HG03558 (cell line): ENCODE results near the gene MT3.
"Not testable (repeated sequence)": the region's sequence is repeated elsewhere in the genome, so short reads cannot be mapped to it uniquely, and the experiment has no call there.

ENCODE experiments used
- ATAC-seq: cut with Tn5 transposase; IDR thresholded peaks from one replicate; pipeline ENCODE4 v1.9.1; 2021; ENCODE audit warnings: moderate number of reproducible peaks; ENCODE audit not compliant: unreplicated experiment; ENCODE audit errors: extremely low read depth

The MT3 gene

GRCh38 chr16:56608043-56608875 lies 18.9 kb downstream of the MT3 start, which contains the start of gene MT2A:
Gene MT2A (plus strand): TSS chr16:56608584. CDS start chr16:56608656, 72 bp downstream.
- ATAC-seq: peak; percentile 62

GRCh38 chr16:56608876-56609462 lies 19.6 kb downstream of the MT3 start:
- no peak for ATAC-seq

GRCh38 chr16:56609463-56609921 lies 20.2 kb downstream of the MT3 start:
- peak; percentile 41 for ATAC-seq

- ATAC-seq: no peak
These were observed 20.8 kb downstream of the MT3 start for GRCh38 chr16:56610017-56610608.

- ATAC-seq: no peak
These were observed 21.3 kb downstream of the MT3 start for GRCh38 chr16:56610609-56611111.

GRCh38 chr16:56611281-56611833 lies 22.0 kb downstream of the MT3 start:
- no peak for ATAC-seq

GRCh38 chr16:56613706-56614105 lies 24.4 kb downstream of the MT3 start:
- no peak for ATAC-seq

- ATAC-seq: no peak
These were observed 25.2 kb downstream of the MT3 start for GRCh38 chr16:56614549-56614991.

GRCh38 chr16:56615353-56615752 lies 26.0 kb downstream of the MT3 start:
- no peak for ATAC-seq

GRCh38 chr16:56616608-56617211 lies 27.4 kb downstream of the MT3 start:
- no peak for ATAC-seq

- ATAC-seq: no peak
These were observed 28.1 kb downstream of the MT3 start for GRCh38 chr16:56617212-56618085.

GRCh38 chr16:56618138-56618537 lies 28.8 kb downstream of the MT3 start:
- no peak for ATAC-seq

- ATAC-seq: no peak
These were observed 31.1 kb downstream of the MT3 start for GRCh38 chr16:56620339-56620897.

- not testable (repeated sequence) for ATAC-seq
These were observed 32.5 kb downstream of the MT3 start for GRCh38 chr16:56621665-56622445.

- ATAC-seq: not testable (repeated sequence)
These were observed 33.9 kb downstream of the MT3 start for GRCh38 chr16:56623184-56623583.

- no peak for ATAC-seq
These were observed 34.3 kb downstream of the MT3 start for GRCh38 chr16:56623637-56624036.

- ATAC-seq: no peak
These were observed 36.0 kb downstream of the MT3 start, which contains the start of gene MT1E for GRCh38 chr16:56625140-56625942. Gene MT1E (plus strand): TSS chr16:56625781. CDS start chr16:56625852, 71 bp downstream.
